CD4-positive, CD25-positive, alpha-beta regulatory T cell (primary cell): ENCODE results near the gene STXBP1. TPM values are rescaled to one million over a fixed set of nuclear protein-coding genes. Genes with fewer than 3 reads are reported as not detected.

ENCODE experiments used
- ATAC-seq, 2 donors: fragments of 150-1000 bp; cut with Tn5 transposase; one replicate each; pipeline ENCODE4 v1.10.0; 2021; ENCODE audit warnings: low read depth in 2 of 2, moderate number of reproducible peaks in 2 of 2, moderate library complexity in 1 of 2
- DNase-seq, 3 donors: peaks; one replicate each; pipeline versions ENCODE4 v3.0.0 to v3.0.0-alpha.2; 2012 to 2022; ENCODE audit warnings: mixed read lengths in 1 of 3
- H3K27ac ChIP-seq: one replicate; pipeline ENCODE4 v1.7.0; 2013; ENCODE audit warnings: mild to moderate bottlenecking, low read length; ENCODE audit not compliant: insufficient read depth, poor library complexity, severe bottlenecking
- H3K27me3 ChIP-seq: one replicate; pipeline ENCODE4 v1.7.0; 2013; ENCODE audit warnings: low read length; ENCODE audit not compliant: control insufficient read depth, insufficient read depth
- H3K36me3 ChIP-seq: one replicate; pipeline ENCODE4 v1.7.0; 2013; ENCODE audit warnings: mild to moderate bottlenecking, low read length, moderate library complexity; ENCODE audit not compliant: control insufficient read depth, insufficient read depth
- H3K4me1 ChIP-seq: 2 replicates; pipeline ENCODE4 v1.7.0; 2013; ENCODE audit warnings: mild to moderate bottlenecking, low read length; ENCODE audit not compliant: insufficient read depth, control insufficient read depth, poor library complexity, severe bottlenecking
- H3K4me3 ChIP-seq: one replicate; pipeline ENCODE4 v1.7.0; 2013; ENCODE audit warnings: low read depth, mild to moderate bottlenecking, low read length, moderate library complexity
- H3K9me3 ChIP-seq, 2 experiments: 1 replicate in 1 of 2; 2 replicates in 1 of 2; pipeline ENCODE4 v1.7.0; 2013; ENCODE audit warnings: low read length in 2 of 2, mild to moderate bottlenecking in 1 of 2, moderate library complexity in 1 of 2; ENCODE audit not compliant: control insufficient read depth in 2 of 2
- H3K27ac Mint-ChIP-seq, 3 donors: one replicate each; pipeline ENCODE4 v1.8.0; 2020 to 2022; ENCODE audit warnings: mild to moderate bottlenecking in 3 of 3, mixed read lengths in 3 of 3, moderate library complexity in 2 of 3
- H3K27me3 Mint-ChIP-seq: one replicate; pipeline ENCODE4 v1.8.0; 2022; ENCODE audit warnings: mild to moderate bottlenecking, mixed read lengths
- H3K36me3 Mint-ChIP-seq: one replicate; pipeline ENCODE4 v1.8.0; 2020; ENCODE audit warnings: mixed read lengths
- H3K4me1 Mint-ChIP-seq, 4 donors: one replicate each; pipeline ENCODE4 v1.8.0; 2020 to 2022; ENCODE audit warnings: mixed read lengths in 4 of 4, mild to moderate bottlenecking in 1 of 4
- H3K4me3 Mint-ChIP-seq, 4 donors: one replicate each; pipeline ENCODE4 v1.8.0; 2020 to 2022; ENCODE audit warnings: mild to moderate bottlenecking in 4 of 4, mixed read lengths in 4 of 4, moderate library complexity in 3 of 4
- H3K9me3 Mint-ChIP-seq, 7 donors: one replicate each; pipeline ENCODE4 v1.8.0; 2020 to 2022; ENCODE audit warnings: mixed read lengths in 7 of 7, mild to moderate bottlenecking in 3 of 7, moderate library complexity in 2 of 7
- polyA plus RNA-seq, 4 donors: library from polyadenylated mRNA; unstranded; fragments of 300-500 nt; fragmentation: Illumina TruSeq; gene quantifications; one replicate each; pipeline ENCODE4 v1.2.3, GENCODE V29; 2021
- total RNA-seq: library from RNA; stranded (reverse); gene quantifications from one replicate; pipeline ENCODE4 v1.2.3, GENCODE V29; 2022

Gene STXBP1
- total and polyA plus RNA-seq, 5 donors from 2014 or later, result 0.07 to 1.3 (median 0.26) TPM

GRCh38 chr9:127715470-127716337 lies 103.6 kb downstream of the STXBP1 start, which contains the start of the genes PTRH1 and TTC16:
Gene PTRH1, minus strand, starts transcription at chr9:127715663. Its CDS starts 24 bp downstream, at chr9:127715639.
Gene TTC16, plus strand, starts transcription at chr9:127716079. Its CDS starts 67 bp downstream, at chr9:127716146.
- no peaks in the 10 kb centered on the region for H3K9me3 ChIP-seq
- peaks cover 7% of the 10 kb centered on the region for H3K27me3 Mint-ChIP-seq
- no peaks in the 10 kb centered on the region for H3K36me3 ChIP-seq
- H3K27ac ChIP-seq, result peak within 1 kb of the TSS; percentile 81
- H3K27me3 ChIP-seq, result no peaks in the 10 kb centered on the region
- peaks cover 0 to 1% (median 0%) of the 10 kb centered on the region in 7 donors for H3K9me3 Mint-ChIP-seq
- peaks cover 28% of the 10 kb centered on the region for H3K4me1 ChIP-seq
- H3K4me3 Mint-ChIP-seq, result peak within 1 kb of the TSS; percentile 86 to 99 (median 98)
- no peaks in the 10 kb centered on the region for H3K36me3 Mint-ChIP-seq
- H3K27ac Mint-ChIP-seq, result peak within 1 kb of the TSS; percentile 71 to 99 (median 96)
- DNase-seq (peak; percentile 97), ATAC-seq (peak; percentile 94 to 95)
- H3K4me1 Mint-ChIP-seq, result peaks cover 0 to 49% (median 20%) of the 10 kb centered on the region in 4 donors
- H3K4me3 ChIP-seq, result peak within 1 kb of the TSS; percentile 79

GRCh38 chr9:127716412-127716811 lies 104.3 kb downstream of the STXBP1 start:
- H3K4me3 ChIP-seq, result no peak overlapping the region
- peaks cover 7% of the 10 kb centered on the region for H3K27me3 Mint-ChIP-seq
- no peaks in the 10 kb centered on the region for H3K36me3 ChIP-seq
- H3K36me3 Mint-ChIP-seq, result no peaks in the 10 kb centered on the region
- peak overlapping the region; percentile 81 for H3K27ac ChIP-seq
- H3K4me3 Mint-ChIP-seq, result peak overlapping the region; percentile 86 to 99 (median 98)
- no peaks in the 10 kb centered on the region for H3K27me3 ChIP-seq
- DNase-seq (no peak), ATAC-seq (no peak)
- H3K9me3 Mint-ChIP-seq, result peaks cover 0 to 1% (median 0%) of the 10 kb centered on the region in 7 donors
- peak overlapping the region; percentile 71 to 99 (median 96) for H3K27ac Mint-ChIP-seq
- H3K4me1 Mint-ChIP-seq, result peaks cover 0 to 47% (median 18%) of the 10 kb centered on the region in 4 donors
- H3K4me1 ChIP-seq, result peaks cover 21% of the 10 kb centered on the region
- no peaks in the 10 kb centered on the region for H3K9me3 ChIP-seq

GRCh38 chr9:127717766-127718165 lies 105.7 kb downstream of the STXBP1 start:
- Histone ChIP-seq H3K4me1 (peaks cover 21% of the 10 kb centered on the region), H3K27ac (no peak overlapping the region), H3K4me3 (no peak overlapping the region), H3K27me3 (no peaks in the 10 kb centered on the region), H3K9me3 (no peaks in the 10 kb centered on the region), H3K36me3 (no peaks in the 10 kb centered on the region)
- DNase-seq (no peak), ATAC-seq (no peak)
- H3K4me1 Mint-ChIP-seq, result peaks cover 0 to 45% (median 18%) of the 10 kb centered on the region in 4 donors
- peaks cover 7% of the 10 kb centered on the region for H3K27me3 Mint-ChIP-seq
- H3K9me3 Mint-ChIP-seq, result peaks cover 0 to 1% (median 0%) of the 10 kb centered on the region in 7 donors
- no peaks in the 10 kb centered on the region for H3K36me3 Mint-ChIP-seq
- H3K27ac Mint-ChIP-seq, result peak overlapping the region in 1 of 3 donors; percentile 74
- peak overlapping the region in 3 of 4 donors; percentile 41 to 54 (median 48) for H3K4me3 Mint-ChIP-seq

- peak in 1 of 3 donors; percentile 70 for DNase-seq
- Histone ChIP-seq H3K36me3 (no peaks in the 10 kb centered on the region), H3K4me1 (peaks cover 15% of the 10 kb centered on the region), H3K27ac (peak overlapping the region; percentile 9), H3K27me3 (no peaks in the 10 kb centered on the region), H3K9me3 (no peaks in the 10 kb centered on the region), H3K4me3 (no peak overlapping the region)
- no peak for ATAC-seq
- Mint-ChIP-seq H3K9me3 (no peaks in the 10 kb centered on the region), H3K4me3 (peak overlapping the region; percentile 10 to 84 (median 74)), H3K4me1 (peaks cover 0 to 38% (median 16%) of the 10 kb centered on the region in 4 donors), H3K36me3 (no peaks in the 10 kb centered on the region), H3K27ac (peak overlapping the region; percentile 12 to 93 (median 91)), H3K27me3 (peaks cover 6% of the 10 kb centered on the region)
These were observed 108.2 kb downstream of the STXBP1 start for GRCh38 chr9:127720031-127720864.

GRCh38 chr9:127720865-127721227 lies 108.8 kb downstream of the STXBP1 start:
- no peak overlapping the region for H3K4me3 Mint-ChIP-seq
- no peaks in the 10 kb centered on the region for H3K9me3 ChIP-seq
- no peak for ATAC-seq

GRCh38 chr9:127721391-127721821 lies 109.3 kb downstream of the STXBP1 start:
- Mint-ChIP-seq H3K9me3 (no peaks in the 10 kb centered on the region), H3K27me3 (no peaks in the 10 kb centered on the region), H3K36me3 (no peaks in the 10 kb centered on the region), H3K4me1 (peaks cover 0 to 29% (median 9%) of the 10 kb centered on the region in 4 donors), H3K27ac (peak overlapping the region in 1 of 3 donors; percentile 88), H3K4me3 (peak overlapping the region in 1 of 4 donors; percentile 54)
- peaks cover 9% of the 10 kb centered on the region for H3K4me1 ChIP-seq
- no peaks in the 10 kb centered on the region for H3K9me3 ChIP-seq
- DNase-seq (no peak), ATAC-seq (no peak)
- no peaks in the 10 kb centered on the region for H3K27me3 ChIP-seq
- H3K4me3 ChIP-seq, result no peak overlapping the region
- no peak overlapping the region for H3K27ac ChIP-seq
- no peaks in the 10 kb centered on the region for H3K36me3 ChIP-seq

More at GRCh38 chr9:127720865-127721227, 108.8 kb downstream of the STXBP1 start:
- no peaks in the 10 kb centered on the region for H3K9me3 Mint-ChIP-seq
- H3K4me1 ChIP-seq, result peaks cover 14% of the 10 kb centered on the region
- H3K27ac Mint-ChIP-seq, result peak overlapping the region in 1 of 3 donors; percentile 88
- H3K27ac ChIP-seq, result no peak overlapping the region
- H3K4me3 ChIP-seq, result no peak overlapping the region
- no peaks in the 10 kb centered on the region for H3K36me3 Mint-ChIP-seq
- H3K4me1 Mint-ChIP-seq, result peaks cover 0 to 34% (median 13%) of the 10 kb centered on the region in 4 donors
- no peak for DNase-seq
- H3K36me3 ChIP-seq, result no peaks in the 10 kb centered on the region
- H3K27me3 Mint-ChIP-seq, result no peaks in the 10 kb centered on the region
- no peaks in the 10 kb centered on the region for H3K27me3 ChIP-seq

GRCh38 chr9:127722055-127722745 lies 110.1 kb downstream of the STXBP1 start:
- Mint-ChIP-seq H3K9me3 (no peaks in the 10 kb centered on the region), H3K4me1 (peaks cover 0 to 29% (median 9%) of the 10 kb centered on the region in 4 donors), H3K27me3 (no peaks in the 10 kb centered on the region), H3K36me3 (no peaks in the 10 kb centered on the region), H3K4me3 (peak overlapping the region in 1 of 4 donors; percentile 54), H3K27ac (no peak overlapping the region)
- Histone ChIP-seq H3K27me3 (no peaks in the 10 kb centered on the region), H3K4me1 (peaks cover 9% of the 10 kb centered on the region), H3K27ac (no peak overlapping the region), H3K36me3 (no peaks in the 10 kb centered on the region), H3K4me3 (no peak overlapping the region), H3K9me3 (no peaks in the 10 kb centered on the region)
- DNase-seq (no peak), ATAC-seq (no peak)
